ENCODE data around the gene GAS1.

- TF ChIP-seq EZH2 (optimal IDR thresholded peaks at IDR 0.05; ENCODE audit: low read depth, low read length) (no peak), CTCF (IDR thresholded peaks at IDR 0.05; ENCODE audit: low read length) (no peak), EZH2phosphoT487 (IDR thresholded peaks at IDR 0.05; ENCODE audit: low read length) (no peak)
These were observed 26.0 kb downstream of the GAS1 start for GRCh38 chr9:86921151-86921923.

Measured in MM.1S (cell line).